NB4 (cell line): Measurements from ENCODE around the gene B4GALT1.

ENCODE experiments used
- DNase-seq: peaks from one replicate; pipeline ENCODE4 v3.0.0; 2010; ENCODE audit warnings: low read depth
- H3K4me3 ChIP-seq: one replicate; pipeline ENCODE4 v1.5.1; 2011; ENCODE audit warnings: mild to moderate bottlenecking, low read depth, low read length, moderate library complexity
- MYC ChIP-seq: IDR thresholded peaks from 2 replicates; pipeline ENCODE4 v1.6.1; 2011; ENCODE audit warnings: low read depth, low read length
- POLR2A ChIP-seq: IDR thresholded peaks from 2 replicates; pipeline ENCODE4 v1.6.1; 2011; ENCODE audit warnings: mild to moderate bottlenecking; ENCODE audit not compliant: insufficient read length; ENCODE audit errors: extremely low read depth
- TF ChIP-seq, protein P1 (sequence below): IDR thresholded peaks from 2 replicates; pipeline ENCODE4 v1.6.1; 2011; ENCODE audit warnings: low read depth, low read length
- TF ChIP-seq, protein P2 (sequence below): IDR thresholded peaks from one replicate; pipeline ENCODE4 v1.5.1; 2012; ENCODE audit warnings: low read depth, low read length

Gene B4GALT1

GRCh38 chr9:33146298-33146697 lies 20.8 kb downstream of the B4GALT1 start:
- no peak overlapping the region for H3K4me3 ChIP-seq
- TF ChIP-seq POLR2A (no peak), MYC (no peak)
- TF ChIP-seq, protein P1, sequence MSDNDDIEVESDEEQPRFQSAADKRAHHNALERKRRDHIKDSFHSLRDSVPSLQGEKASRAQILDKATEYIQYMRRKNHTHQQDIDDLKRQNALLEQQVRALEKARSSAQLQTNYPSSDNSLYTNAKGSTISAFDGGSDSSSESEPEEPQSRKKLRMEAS, result no peak
- TF ChIP-seq, protein P2, sequence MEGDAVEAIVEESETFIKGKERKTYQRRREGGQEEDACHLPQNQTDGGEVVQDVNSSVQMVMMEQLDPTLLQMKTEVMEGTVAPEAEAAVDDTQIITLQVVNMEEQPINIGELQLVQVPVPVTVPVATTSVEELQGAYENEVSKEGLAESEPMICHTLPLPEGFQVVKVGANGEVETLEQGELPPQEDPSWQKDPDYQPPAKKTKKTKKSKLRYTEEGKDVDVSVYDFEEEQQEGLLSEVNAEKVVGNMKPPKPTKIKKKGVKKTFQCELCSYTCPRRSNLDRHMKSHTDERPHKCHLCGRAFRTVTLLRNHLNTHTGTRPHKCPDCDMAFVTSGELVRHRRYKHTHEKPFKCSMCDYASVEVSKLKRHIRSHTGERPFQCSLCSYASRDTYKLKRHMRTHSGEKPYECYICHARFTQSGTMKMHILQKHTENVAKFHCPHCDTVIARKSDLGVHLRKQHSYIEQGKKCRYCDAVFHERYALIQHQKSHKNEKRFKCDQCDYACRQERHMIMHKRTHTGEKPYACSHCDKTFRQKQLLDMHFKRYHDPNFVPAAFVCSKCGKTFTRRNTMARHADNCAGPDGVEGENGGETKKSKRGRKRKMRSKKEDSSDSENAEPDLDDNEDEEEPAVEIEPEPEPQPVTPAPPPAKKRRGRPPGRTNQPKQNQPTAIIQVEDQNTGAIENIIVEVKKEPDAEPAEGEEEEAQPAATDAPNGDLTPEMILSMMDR, result no peak
- no peak for DNase-seq

DNA sequence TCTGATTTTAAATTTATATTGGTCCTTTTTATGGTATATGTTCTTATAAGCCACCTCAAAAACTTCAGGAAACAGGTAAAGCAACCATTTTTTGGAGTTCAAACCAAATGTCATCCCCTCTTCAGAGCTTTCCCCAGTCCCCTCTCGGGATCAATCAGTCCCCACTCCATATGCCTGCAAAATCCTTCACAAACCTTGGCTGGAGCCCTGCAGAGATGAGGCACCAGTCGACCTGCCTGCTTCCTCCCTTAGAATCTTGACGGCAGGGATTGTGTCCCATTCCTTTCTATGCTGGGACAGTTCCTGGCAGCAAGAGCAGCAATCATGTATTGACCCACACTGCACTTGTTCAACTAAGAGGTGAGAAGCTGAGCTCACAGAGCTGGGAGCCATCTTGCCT lies 22.6 kb downstream of the B4GALT1 start:
- H3K4me3 ChIP-seq, result no peak overlapping the region
- TF ChIP-seq, protein P1, result no peak
- TF ChIP-seq, protein P2, result no peak
- TF ChIP-seq POLR2A, result no peak
- no peak for DNase-seq

GRCh38 chr9:33143241-33143661 lies 23.9 kb downstream of the B4GALT1 start:
- DNase-seq, result peak; percentile 98
- peak; percentile 82 for TF ChIP-seq MYC
- TF ChIP-seq, protein P1, result peak; percentile 84
- TF ChIP-seq, protein P2, result no peak
- no peak overlapping the region for H3K4me3 ChIP-seq

GRCh38 chr9:33142535-33142934 lies 24.6 kb downstream of the B4GALT1 start:
- TF ChIP-seq POLR2A, result no peak
- TF ChIP-seq, protein P1, result no peak
- TF ChIP-seq MYC, result no peak
- TF ChIP-seq, protein P2, result no peak
- peak; percentile 65 for DNase-seq
- H3K4me3 ChIP-seq, result no peak overlapping the region

DNA sequence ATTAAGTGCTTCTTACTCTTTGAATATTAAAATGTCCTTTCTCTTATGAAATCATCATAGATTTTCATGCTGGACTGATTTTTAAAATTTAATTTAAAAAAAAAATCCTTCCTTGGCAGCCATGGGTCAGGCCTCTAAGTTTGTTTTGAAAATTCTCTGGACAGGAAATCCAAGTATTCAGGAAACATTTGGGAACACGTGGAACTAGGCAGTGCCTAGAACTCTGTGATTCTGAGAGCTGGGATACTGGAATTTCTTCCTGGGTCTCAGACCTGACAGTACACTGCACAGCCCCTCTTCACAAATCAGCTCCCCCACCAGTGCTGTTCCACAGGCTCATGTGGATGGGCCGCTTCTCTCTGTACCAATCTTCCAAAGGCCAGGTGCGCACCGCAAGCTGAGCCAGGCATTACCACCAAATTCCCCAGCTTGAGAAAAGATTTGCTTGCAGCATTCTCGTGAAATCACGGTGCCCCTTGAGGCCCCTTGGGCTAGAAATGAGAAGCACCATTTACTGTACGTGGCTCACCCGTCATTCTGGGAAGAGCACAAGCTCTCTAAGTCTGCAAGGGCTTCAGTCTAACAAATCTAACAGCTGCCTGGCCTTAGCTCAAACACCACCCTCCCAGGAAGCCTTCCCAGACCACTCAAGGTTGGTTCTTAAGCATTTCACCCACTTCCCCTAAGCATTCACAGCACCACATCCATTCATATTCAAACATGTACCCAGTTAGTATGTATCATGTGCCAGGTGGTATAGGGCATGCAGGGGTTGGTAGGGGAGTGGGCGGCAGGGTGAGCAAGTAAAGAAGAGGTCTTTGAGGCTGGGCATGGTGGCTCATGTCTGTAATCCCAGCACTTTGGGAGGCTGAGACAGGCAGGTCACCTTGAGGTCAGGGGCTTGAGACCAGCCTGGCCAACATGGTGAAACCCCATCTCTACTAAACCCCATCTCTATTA lies 26.5 kb downstream of the B4GALT1 start:
- no peak for TF ChIP-seq POLR2A
- TF ChIP-seq, protein P1, result no peak
- TF ChIP-seq MYC, result no peak
- TF ChIP-seq, protein P2, result no peak
- H3K4me3 ChIP-seq, result no peak overlapping the region
- DNase-seq, result peak; percentile 60
